K562 treated with DMSO at 1 percent for 24 hours (cell line): ENCODE results near the gene FSHR. TPM values are rescaled to one million over a fixed set of nuclear protein-coding genes. Genes with fewer than 3 reads are reported as not detected.

Source experiments
- total RNA-seq: library from RNA; unstranded; fragments of 300-600 nt; gene quantifications from 2 replicates; pipeline ENCODE4 v1.2.3, GENCODE V29; 2022; ENCODE audit warnings: low read depth; ENCODE audit not compliant: insufficient read depth

Gene FSHR
- total RNA-seq: not detected in 2 replicates

GRCh38 chr2:49154140-49154539 is at the start of gene FSHR:
FSHR (minus strand) TSS chr2:49154515; CDS start chr2:49154417, 98 bp downstream.

